Measurements from ENCODE around the gene PLK1.

GRCh38 chr16:23734176-23734893 lies 55.6 kb downstream of the PLK1 start:
- no peak for TF ChIP-seq CTCF (IDR thresholded peaks at IDR 0.05)
- TF ChIP-seq POLR2A (IDR thresholded peaks at IDR 0.05) = no peak
- TF ChIP-seq EP300 (IDR thresholded peaks at IDR 0.05) = no peak
- TF ChIP-seq POLR2AphosphoS5 (IDR thresholded peaks at IDR 0.05) = no peak
